C4-2B (cell line): Measurements from ENCODE around the gene KDM2A.

Source experiments
- H3K27ac ChIP-seq: fragments of 450-650 bp; 2 replicates; pipeline ENCODE4 v1.5.1; 2017
- CTCF ChIP-seq: fragments of 450-650 bp; conservative IDR thresholded peaks from 2 replicates; pipeline ENCODE4 v1.5.1; 2017; ENCODE audit warnings: mild to moderate bottlenecking
- ZFX ChIP-seq: fragments of 450-650 bp; IDR thresholded peaks from 2 replicates; pipeline ENCODE4 v1.6.1; 2017

Gene KDM2A

GRCh38 chr11:67279589-67280340 lies 160.7 kb downstream of the KDM2A start:
- no peak for TF ChIP-seq CTCF
- H3K27ac ChIP-seq = no peak overlapping the region

DNA sequence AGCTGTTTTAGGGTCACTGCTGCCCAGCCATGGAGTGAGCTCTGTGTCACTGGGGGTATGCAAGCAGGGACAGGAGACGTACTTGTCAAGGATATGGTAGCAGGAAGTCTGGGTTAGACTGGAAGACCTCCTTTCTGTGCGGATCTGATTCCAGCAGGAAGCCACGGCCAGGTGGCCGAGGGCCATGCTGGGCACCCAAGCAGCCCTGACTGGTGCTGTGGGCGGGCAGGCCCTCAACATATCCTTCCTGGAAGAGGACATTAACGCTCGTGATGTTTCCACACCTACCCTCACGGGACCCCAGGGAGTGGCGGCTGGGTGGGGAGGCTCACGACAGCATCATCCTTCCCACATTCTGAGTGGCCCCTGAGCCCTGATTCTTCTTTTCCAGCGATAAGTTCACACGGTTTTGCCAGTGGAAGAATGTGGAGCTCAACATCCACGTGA lies 161.3 kb downstream of the KDM2A start:
- no peak overlapping the region for H3K27ac ChIP-seq

DNA sequence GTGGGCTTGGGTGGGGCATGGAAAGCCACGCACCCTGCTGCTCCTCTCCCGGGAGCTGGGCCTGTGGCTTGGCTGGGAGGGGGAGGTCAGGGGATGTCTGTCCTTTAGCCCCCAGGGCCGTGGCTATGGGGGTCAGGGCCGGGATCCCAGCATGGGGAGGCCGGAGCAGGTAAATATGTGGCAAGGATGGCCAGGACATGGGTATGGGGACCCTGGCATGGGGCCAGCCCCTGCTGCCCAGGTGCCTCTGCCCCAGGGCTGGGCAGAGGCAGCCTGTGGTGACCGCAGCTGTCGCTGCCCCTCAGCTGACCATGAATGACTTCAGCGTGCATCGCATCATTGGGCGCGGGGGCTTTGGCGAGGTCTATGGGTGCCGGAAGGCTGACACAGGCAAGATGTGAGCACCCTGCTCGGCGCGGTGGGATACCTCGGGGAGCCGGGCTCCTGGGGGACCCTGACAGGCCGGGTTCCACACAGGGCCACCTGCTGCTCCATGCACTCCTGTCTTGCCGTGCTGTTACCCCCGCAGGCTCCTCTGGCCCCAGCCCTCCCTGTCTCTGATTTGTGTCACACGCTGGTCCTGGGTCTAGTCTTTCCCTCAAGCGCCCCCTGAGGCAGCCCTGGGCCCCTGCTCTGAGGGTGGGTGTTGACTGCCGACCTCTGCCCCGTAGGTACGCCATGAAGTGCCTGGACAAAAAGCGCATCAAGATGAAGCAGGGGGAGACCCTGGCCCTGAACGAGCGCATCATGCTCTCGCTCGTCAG lies 161.9 kb downstream of the KDM2A start:
- H3K27ac ChIP-seq = no peak overlapping the region
- TF ChIP-seq ZFX = no peak
- no peak for TF ChIP-seq CTCF

More for the DNA sequence above, 161.3 kb downstream of the KDM2A start:
- no peak for TF ChIP-seq CTCF
- TF ChIP-seq ZFX = no peak

GRCh38 chr11:67281552-67282150 lies 162.6 kb downstream of the KDM2A start:
- TF ChIP-seq ZFX (no peak), CTCF (no peak)
- H3K27ac ChIP-seq = no peak overlapping the region

DNA sequence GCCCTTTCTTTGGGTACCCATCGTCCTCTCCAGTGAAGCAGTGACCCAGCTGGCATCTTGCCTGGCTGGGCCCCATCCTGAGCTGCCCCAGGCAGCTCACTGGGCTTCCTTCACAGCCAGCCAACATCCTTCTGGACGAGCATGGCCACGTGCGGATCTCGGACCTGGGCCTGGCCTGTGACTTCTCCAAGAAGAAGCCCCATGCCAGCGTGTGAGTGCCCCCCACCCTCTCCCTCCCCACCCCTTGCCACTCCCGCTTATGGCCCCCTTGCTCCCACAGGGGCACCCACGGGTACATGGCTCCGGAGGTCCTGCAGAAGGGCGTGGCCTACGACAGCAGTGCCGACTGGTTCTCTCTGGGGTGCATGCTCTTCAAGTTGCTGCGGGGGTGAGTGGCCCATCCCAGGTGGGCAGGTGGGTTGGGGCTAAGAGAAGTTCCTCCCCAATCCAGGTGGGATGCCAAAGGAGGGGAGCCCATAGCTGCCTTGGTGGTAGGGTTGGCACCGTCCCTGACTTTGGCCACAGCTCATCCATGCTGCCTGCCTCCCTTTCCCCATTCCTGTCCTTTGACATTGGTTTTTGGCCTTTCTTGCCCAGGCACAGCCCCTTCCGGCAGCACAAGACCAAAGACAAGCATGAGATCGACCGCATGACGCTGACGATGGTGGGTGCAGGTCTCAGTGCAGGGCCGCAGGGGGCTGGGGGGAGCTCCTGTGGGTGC lies 163.3 kb downstream of the KDM2A start:
- H3K27ac ChIP-seq = no peak overlapping the region
- TF ChIP-seq CTCF = no peak
- no peak for TF ChIP-seq ZFX

DNA sequence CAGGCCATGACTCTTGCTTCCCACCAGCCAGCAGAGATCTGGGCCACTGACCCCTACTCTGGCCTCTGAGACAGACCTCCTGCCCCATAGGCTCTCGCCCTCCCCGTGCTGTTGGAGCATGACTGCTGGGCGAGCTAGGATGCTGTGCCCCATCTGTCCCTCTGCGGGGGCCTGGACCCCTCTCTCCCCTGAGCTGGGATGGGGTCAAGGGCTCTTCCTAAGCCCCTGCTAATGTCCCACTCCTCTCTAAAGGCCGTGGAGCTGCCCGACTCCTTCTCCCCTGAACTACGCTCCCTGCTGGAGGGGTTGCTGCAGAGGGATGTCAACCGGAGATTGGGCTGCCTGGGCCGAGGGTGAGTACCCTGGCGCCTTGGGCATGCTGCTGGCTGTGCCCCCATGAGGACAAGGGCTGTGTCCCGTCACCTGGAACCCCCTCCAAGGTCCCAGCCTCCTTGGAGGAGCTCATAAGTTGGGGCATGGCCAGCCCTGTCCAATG lies 163.9 kb downstream of the KDM2A start:
- H3K27ac ChIP-seq = no peak overlapping the region
- no peak for TF ChIP-seq CTCF
- TF ChIP-seq ZFX = no peak
